HepG2 (cell line): ENCODE measurements around the gene L3MBTL4. TPM values are rescaled to one million over a fixed set of nuclear protein-coding genes. Genes with fewer than 3 reads are reported as not detected.
A peak's percentile ranks its signal among the peaks of the same experiment; 100 is the strongest.

Experiments used
- ADNP ChIP-seq: sonication (generic); formaldehyde crosslinking; IDR thresholded peaks from 2 replicates; pipeline ENCODE4 v1.4.0; 2020; ENCODE audit warnings: missing genetic modification reagents
- ASH2L ChIP-seq: fragments of 300-600, 200-600 bp; sonication (generic); IDR thresholded peaks from 2 replicates; pipeline ENCODE4 v1.7.0; 2017; ENCODE audit warnings: low read depth, mild to moderate bottlenecking, moderate library complexity, mixed read lengths, low read length; ENCODE audit not compliant: insufficient read length
- HDAC1 ChIP-seq: sonication (generic); formaldehyde crosslinking; IDR thresholded peaks from 2 replicates; pipeline ENCODE4 v1.5.1; 2020; ENCODE audit warnings: mild to moderate bottlenecking, missing genetic modification reagents
- HNRNPL ChIP-seq: fragments of 200-400 bp; formaldehyde crosslinking; IDR thresholded peaks from 2 replicates; pipeline ENCODE4 v1.6.1; 2017; ENCODE audit warnings: mild to moderate bottlenecking, low read depth, low read length
- IKZF4 ChIP-seq: sonication (generic); formaldehyde crosslinking; IDR thresholded peaks from 2 replicates; pipeline ENCODE4 v1.5.1; 2020; ENCODE audit warnings: borderline replicate concordance, mild to moderate bottlenecking, low read depth, missing genetic modification reagents; ENCODE audit errors: not compliant biosample characterization
- MAF1 ChIP-seq: sonication (generic); formaldehyde crosslinking; IDR thresholded peaks from 2 replicates; pipeline ENCODE4 v1.5.0; 2020; ENCODE audit warnings: missing genetic modification reagents, borderline replicate concordance
- MEF2D ChIP-seq: sonication (generic); formaldehyde crosslinking; IDR thresholded peaks from 2 replicates; pipeline ENCODE4 v1.5.1; 2020; ENCODE audit warnings: mild to moderate bottlenecking, missing genetic modification reagents
- POGZ ChIP-seq: sonication (generic); formaldehyde crosslinking; IDR thresholded peaks from 2 replicates; pipeline ENCODE4 v1.4.0; 2020; ENCODE audit warnings: mild to moderate bottlenecking, missing genetic modification reagents
- RARA ChIP-seq: IDR thresholded peaks from 2 replicates; pipeline ENCODE4 v1.6.1; 2016; ENCODE audit warnings: missing genetic modification reagents, missing compliant biosample characterization
- TRIM24 ChIP-seq: sonication (generic); formaldehyde crosslinking; IDR thresholded peaks from 2 replicates; pipeline ENCODE4 v1.8.0; 2022; ENCODE audit warnings: mild to moderate bottlenecking, missing genetic modification reagents
- ZBTB38 ChIP-seq: sonication (generic); formaldehyde crosslinking; IDR thresholded peaks from 2 replicates; pipeline ENCODE4 v1.5.1; 2020; ENCODE audit warnings: mild to moderate bottlenecking, missing genetic modification reagents
- ZFP41 ChIP-seq: sonication (generic); formaldehyde crosslinking; IDR thresholded peaks from 2 replicates; pipeline ENCODE4 v1.4.0; 2020; ENCODE audit warnings: mild to moderate bottlenecking, missing genetic modification reagents, borderline replicate concordance
- ZMYM4 ChIP-seq: sonication (generic); formaldehyde crosslinking; IDR thresholded peaks from 2 replicates; pipeline ENCODE4 v1.8.1; 2023; ENCODE audit warnings: mild to moderate bottlenecking, missing genetic modification reagents
- ZNF205 ChIP-seq: IDR thresholded peaks from 2 replicates; pipeline ENCODE4 v1.6.1; 2018; ENCODE audit warnings: missing biosample characterization, missing genetic modification reagents
- ZNF503 ChIP-seq: sonication (generic); formaldehyde crosslinking; IDR thresholded peaks from 2 replicates; pipeline ENCODE4 v1.4.0; 2020; ENCODE audit warnings: missing genetic modification reagents
- ZNF512B ChIP-seq: sonication (generic); formaldehyde crosslinking; IDR thresholded peaks from 2 replicates; pipeline ENCODE4 v1.5.1; 2020; ENCODE audit warnings: missing genetic modification reagents, mild to moderate bottlenecking, borderline replicate concordance
- ZNF574 ChIP-seq: sonication (generic); formaldehyde crosslinking; IDR thresholded peaks from 2 replicates; pipeline ENCODE4 v1.4.0; 2020; ENCODE audit warnings: missing genetic modification reagents
- ZNF652 ChIP-seq: IDR thresholded peaks from 2 replicates; pipeline ENCODE4 v1.6.1; 2016; ENCODE audit warnings: low read depth, borderline replicate concordance
- ZNF660 ChIP-seq: sonication (generic); formaldehyde crosslinking; IDR thresholded peaks from 2 replicates; pipeline ENCODE4 v1.5.1; 2020; ENCODE audit warnings: mild to moderate bottlenecking, low read depth, missing genetic modification reagents, borderline replicate concordance
- ZNF704 ChIP-seq: sonication (generic); formaldehyde crosslinking; IDR thresholded peaks from 2 replicates; pipeline ENCODE4 v1.8.1; 2023; ENCODE audit warnings: mild to moderate bottlenecking, inconsistent platforms, moderate library complexity, missing genetic modification reagents, borderline replicate concordance
- ZNF850 ChIP-seq: sonication (generic); formaldehyde crosslinking; conservative IDR thresholded peaks from 2 replicates; pipeline ENCODE4 v1.9.0; 2021; ENCODE audit warnings: mild to moderate bottlenecking, missing genetic modification reagents
- polyA plus RNA-seq, 8 experiments: library from polyadenylated mRNA; depleted of rRNA in 3 of 8; stranded (reverse) in 7 of 8; unstranded in 1 of 8; fragments of >200 nt; fragmentation: Illumina TruSeq in 4 of 8; extraction: Trizol in 4 of 8; gene quantifications; 2 replicates each; pipeline versions ENCODE4 v1.2.1 to v1.2.3, GENCODE V29; 2011 to 2016; ENCODE audit warnings: low read depth in 4 of 8, missing spikeins in 1 of 8, mixed read lengths in 1 of 8; ENCODE audit not compliant: insufficient read depth in 1 of 8
- total RNA-seq, 5 experiments: library from RNA; depleted of rRNA; stranded (reverse); fragments of >200 nt; fragmentation: Illumina TruSeq; extraction: Trizol; gene quantifications; 2 replicates each; pipeline ENCODE4 v1.2.3, GENCODE V29; 2016; ENCODE audit warnings: low read depth in 1 of 5

Gene L3MBTL4
- total and polyA plus RNA-seq, 2 of the 13 experiments (the other 11 are each of a cell fraction or from before 2014, with no cell fraction given) = 10.8 to 13.3 TPM

- TF ChIP-seq ZNF850 (CRISPR knock-in tag) (no peak), ZNF660 (CRISPR knock-in tag) (no peak), ASH2L (peak; percentile 71), HDAC1 (peak; percentile 85; the same call in 1 of the 2 replicates), HNRNPL (0 out of 2 replicates have a peak, but pooled peaks have one; percentile 74), IKZF4 (CRISPR knock-in tag) (no peak), ZBTB38 (CRISPR knock-in tag) (no peak), MEF2D (CRISPR knock-in tag) (peak; percentile 51; the same call in 1 of the 2 replicates), MAF1 (CRISPR knock-in tag) (no peak), ZFP41 (CRISPR knock-in tag) (no peak), ZMYM4 (0 out of 2 replicates have a peak, but pooled peaks have one; percentile 29), ADNP (CRISPR knock-in tag) (no peak), ZNF652 (CRISPR knock-in tag) (no peak), POGZ (CRISPR knock-in tag) (0 out of 2 replicates have a peak, but pooled peaks have one; percentile 35), ZNF574 (CRISPR knock-in tag) (peak; percentile 56), ZNF512B (CRISPR knock-in tag) (no peak), TRIM24 (no peak), ZNF205 (no peak), ZNF704 (CRISPR knock-in tag) (no peak), RARA (CRISPR knock-in tag) (peak; percentile 92), ZNF503 (CRISPR knock-in tag) (peak; percentile 75)
These were observed 43.6 kb downstream of the L3MBTL4 start (continued) for GRCh38 chr18:6370886-6371635.
